Stimulated activated CD8-positive, alpha-beta memory T cell treated with anti-CD3 and anti-CD28 coated beads, Interleukin-15, amount 100 ng/mL, for 1 hour (primary cell): ENCODE data around the gene MTOR.
A peak's percentile ranks its signal among the peaks of the same experiment; 100 is the strongest.
"Not testable (repeated sequence)": the region's sequence is repeated elsewhere in the genome, so short reads cannot be mapped to it uniquely, and the experiment has no call there.

Experiments used
- DNase-seq: peaks from one replicate; pipeline ENCODE4 v3.0.0-alpha.2; 2020; ENCODE audit warnings: low read depth

The MTOR gene

DNA sequence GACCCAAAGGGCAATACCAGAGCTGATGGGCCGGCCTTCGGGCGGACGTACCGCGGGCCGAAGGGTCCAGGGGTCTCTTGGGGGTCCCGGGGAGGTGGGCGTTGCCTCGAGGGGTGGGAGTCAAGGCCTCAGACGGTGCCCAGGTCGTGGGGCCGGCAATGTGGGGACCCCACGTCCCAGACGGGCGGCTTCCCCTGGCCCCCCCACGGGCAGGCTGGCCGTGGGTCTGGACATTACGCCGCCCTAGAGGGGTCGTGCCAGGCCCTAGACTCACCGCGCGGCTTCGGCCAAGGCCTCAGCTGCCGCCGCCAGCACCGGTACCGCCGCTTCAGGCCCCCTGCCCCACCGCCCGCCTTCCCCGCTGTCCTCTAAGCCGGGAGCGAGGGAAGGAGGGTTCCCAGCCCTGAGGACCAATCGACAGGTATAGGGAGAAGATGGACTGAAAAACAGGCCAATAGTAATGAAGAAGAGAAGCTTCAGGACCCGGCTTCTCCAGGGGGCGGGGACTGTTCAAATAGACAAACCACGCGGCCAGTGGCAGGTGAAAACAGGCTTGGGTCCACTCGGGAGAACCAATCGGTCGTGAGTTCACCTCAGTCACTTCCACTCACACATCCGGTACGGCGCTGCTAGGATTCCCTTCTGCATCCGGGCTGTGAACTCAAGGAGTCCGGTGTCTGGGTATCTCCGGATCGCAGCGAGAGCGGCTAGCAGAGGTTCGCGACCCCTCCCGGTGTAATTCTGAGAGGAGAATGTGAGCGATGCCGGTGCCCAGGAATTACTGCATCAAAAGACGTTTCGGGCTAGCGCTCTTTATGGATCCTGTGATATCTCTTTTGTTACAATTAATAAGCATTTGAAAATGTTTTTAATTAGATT, at the start of gene MTOR:
MTOR (minus strand) TSS at position 381 of the 879 bp plus-strand sequence. CDS start 3,142 bp downstream, outside the sequence.
- DNase-seq, result peak; percentile 88

DNA sequence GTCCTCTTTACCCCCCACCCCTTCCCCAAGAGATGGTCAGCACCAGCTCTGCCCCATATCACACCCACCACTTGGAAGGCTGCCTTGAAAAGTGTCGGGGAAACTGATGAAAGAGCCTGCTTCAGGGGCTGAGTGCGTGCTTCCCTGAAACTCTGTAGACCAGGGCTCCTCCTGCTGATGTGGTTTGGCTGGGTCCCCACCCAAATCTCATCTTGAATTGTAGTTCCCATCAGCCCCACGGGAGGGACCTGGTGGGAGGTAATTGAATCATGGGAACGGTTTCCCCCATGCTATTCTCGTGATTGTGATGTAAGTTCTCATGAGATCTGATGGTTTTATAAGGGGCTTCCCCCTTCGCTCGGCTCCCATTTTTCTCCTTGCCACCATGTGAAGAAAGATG, 47.0 kb upstream of the MTOR start:
- DNase-seq, result no peak

DNA sequence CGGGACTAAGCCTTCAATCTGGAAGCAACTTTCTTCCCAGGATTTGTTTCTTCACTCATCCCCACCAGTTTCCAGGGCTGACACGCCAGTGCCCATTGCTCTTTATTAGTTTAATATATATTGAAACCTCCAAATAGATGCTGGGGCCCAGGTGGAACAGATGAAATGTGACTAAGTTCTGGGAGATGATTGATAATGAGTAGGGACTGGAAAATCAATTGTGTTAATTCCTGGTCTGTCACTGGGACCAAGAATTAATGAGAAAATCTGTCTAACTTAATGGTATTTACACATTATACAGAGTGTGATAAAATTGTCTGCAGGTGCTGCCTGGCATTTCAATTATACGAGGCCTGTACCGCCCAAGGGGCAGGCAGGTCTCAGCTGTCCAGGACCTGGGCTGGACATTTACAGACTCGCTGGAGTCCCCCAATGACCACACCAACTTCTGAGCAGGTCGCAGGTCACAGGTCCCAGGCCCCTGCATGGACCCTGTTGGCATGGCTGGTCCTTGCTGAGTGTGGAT, 46.4 kb upstream of the MTOR start:
- no peak for DNase-seq

DNA sequence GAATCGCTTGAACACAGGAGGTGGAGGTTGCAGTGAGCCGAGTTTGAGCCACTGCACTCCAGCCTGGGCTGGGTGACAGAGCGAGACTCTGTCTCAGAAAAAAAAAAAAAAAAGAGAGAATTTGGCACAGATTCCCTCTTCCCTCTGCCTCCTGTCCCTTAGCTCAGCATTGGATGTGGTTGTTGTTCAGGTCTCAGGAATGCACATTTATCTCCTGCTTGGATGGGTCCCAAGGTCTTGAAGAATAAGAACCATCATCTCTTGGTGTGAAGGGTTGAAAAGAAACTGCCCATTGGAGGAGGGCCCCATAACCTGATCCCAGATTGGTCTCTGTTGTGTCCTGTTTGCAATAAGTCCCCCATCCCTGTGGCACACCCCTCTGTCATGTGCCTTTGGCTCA, 45.5 kb upstream of the MTOR start:
- DNase-seq, result no peak

DNA sequence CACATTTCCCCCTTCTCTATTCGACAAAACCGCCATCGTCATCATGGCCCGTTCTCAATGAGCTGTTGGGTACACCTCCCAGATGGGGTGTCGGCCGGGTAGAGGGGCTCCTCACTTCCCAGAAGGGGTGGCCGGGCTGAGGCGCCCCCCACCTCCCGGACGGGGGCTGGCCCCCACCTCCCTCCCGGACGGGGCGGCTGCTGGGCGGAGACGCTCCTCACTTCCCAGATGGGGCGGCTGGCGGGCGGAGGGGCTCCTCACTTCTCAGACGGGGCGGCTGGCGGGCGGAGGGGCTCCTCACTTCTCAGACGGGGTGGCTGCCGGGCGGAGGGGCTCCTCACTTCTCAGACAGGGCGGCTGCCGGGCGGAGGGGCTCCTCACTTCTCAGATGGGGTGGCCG, 43.2 kb upstream of the MTOR start:
- DNase-seq, result not testable (repeated sequence)

DNA sequence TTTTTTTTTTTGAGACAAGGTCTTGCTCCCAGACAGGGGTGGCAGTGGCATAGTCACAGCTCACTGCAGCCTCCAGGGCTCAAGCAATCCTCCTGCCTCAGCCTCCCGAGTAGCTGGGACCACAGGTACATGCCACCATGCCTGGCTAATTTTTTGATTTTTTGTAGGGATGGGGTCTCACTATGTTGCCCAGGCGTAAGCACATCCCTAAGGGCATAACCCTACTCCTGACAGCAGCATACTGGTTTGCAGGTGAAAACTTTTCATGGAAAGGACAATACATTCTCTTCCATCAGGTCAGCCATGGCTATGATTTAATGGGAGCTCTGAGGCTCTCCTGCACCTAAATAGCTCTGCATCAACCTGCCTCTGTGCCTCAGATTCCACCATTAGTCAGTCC, 40.0 kb upstream of the MTOR start:
- no peak for DNase-seq

DNA sequence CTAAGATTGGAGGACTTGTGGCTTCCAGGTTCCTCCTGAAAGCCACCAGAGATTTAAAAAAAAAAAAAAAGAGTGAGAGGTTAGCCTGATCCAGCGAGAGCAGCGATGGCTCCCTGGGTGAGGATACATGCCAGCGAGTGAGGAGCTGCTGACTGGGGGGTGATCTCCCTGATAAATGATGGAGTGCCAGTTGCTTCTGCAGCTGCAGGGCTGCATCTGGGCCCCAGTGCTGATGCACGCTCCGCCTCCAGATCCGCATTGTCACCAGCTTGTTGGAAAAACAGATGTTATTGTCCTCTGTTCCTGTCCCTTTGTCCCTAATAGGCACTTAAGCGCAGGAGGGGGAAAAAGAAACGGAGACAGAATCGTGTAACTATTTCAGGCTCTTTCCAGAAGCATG, 39.2 kb upstream of the MTOR start:
- no peak for DNase-seq

DNA sequence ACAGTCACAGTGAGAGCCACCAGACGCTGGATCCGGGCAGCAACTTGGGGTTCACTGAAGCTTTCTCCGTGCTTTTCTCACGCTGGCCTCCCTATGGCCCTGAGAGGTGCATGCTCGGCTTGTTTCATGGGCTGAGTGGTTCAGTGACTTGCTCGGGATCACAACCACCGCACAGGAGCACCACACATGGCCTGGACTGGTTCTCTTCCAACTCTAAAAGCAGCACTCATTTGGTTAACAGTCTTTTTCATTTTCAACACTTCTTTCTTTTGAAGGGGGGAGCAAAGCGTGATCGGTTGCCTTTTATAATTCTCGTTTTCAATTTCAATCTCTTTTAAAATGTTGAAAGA, 36.8 kb upstream of the MTOR start:
- DNase-seq, result no peak

DNA sequence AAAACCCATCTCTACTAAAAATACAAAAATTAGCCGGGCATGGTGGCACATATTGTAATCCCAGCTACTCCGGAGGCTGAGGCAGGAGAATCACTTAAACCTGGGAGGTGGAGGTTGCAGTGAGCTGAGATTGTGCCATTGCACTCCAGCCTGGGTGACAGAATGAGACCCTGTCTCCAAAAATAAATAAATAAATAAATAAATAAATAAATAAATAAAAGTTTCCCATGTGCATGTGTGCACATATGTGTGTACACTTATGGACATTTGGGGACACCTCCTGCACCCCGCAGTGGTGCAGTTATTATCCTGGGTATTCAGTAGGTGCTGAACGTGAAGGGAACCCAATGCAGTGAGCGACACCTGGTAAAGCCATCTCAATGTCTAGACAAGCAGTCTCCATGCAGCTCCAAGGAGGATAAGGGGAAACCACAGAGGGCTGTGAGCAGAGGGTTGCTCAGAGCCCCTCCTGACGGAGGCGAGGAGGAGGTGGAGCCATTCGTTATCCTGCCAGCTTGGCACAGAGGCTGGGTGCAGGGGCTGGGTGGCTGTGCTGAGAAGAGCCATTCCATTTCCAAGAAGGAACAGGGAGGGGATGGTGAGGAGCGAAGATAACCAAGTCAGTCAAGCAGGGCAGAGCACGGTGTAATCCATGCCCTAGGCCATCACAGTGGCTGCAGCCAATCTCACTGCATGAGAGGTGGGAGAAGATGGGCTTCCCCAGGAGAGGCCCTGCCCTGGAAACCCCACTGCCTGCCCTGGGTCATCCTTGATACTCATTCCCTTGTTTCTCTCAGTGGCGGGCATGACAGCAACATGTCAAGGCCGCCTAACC, 36.3 kb upstream of the MTOR start:
- DNase-seq, result no peak

DNA sequence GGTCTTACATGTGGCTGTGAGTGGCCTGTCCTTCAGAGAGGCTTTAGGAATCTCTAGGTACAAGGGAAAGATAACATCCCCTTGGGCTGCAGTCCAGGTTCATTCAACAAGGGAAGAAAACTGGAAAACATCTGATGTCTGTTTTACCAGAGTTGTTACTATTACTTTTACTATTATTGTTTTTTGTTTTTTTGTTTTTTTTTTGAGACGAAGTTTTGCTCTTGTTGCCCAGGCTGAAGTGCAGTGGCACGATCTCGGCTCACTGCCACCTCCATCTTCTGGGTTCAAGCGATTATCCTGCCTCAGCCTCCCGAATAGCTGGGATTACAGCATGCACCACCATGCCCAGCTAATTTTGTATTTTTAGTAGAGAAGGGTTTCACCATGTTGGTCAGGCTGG, 35.4 kb upstream of the MTOR start:
- not testable (repeated sequence) for DNase-seq

DNA sequence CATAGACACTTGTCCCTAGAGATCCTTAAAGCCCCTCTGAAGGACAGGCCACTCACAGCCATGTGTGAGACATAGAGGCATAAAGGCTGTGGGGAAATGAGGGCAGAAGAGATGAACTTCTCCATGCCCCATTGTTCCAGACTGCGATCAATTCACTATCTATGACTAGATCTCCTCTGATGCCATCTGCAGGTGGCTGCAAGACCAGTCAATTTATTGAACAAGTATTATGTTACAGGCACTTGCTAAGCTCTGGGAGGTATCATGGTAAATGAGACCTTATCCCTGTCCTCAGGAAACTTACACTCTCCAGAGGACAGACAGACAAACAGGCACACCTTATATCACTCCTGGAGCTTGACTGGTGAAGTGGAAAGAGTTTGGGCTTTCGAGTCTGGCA, 33.6 kb upstream of the MTOR start:
- DNase-seq, result no peak

DNA sequence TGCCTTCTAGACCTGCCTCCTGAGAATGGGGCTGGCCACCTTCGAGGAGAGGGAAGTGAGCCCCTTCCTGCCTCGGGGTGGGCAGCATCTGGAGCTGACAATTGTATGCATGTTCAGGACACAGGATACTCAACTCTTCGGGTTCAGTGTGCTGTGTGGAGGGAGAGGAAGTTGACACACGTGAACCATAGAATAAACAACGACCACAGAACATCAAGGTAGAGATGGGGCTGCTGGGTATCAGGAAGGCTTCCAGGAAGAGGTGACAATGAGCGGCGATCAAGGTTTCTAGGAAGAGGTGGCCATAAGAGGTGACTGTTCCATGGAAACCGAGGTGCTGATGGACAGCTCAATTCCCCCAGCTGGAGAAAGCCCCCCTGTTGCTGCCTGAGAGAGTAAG, 32.6 kb upstream of the MTOR start:
- no peak for DNase-seq

DNA sequence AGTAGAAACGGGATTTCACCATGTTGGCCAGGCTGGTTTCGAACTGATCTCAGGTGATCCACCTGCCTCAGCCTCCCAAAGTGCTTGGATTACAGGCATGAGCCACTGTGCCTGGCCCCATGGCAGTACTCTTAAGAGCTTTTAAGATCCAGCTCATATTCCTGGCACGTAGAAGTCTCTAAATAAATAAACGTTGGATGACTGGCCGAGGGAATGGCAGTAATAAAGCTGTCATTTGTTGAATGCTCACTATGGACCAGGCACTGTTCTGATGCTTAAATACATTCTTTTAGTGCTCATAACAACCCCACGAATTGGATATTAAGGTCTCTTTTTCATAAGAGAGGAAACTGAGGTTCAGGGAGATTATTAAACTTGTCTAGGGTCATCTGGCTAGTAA, 31.5 kb upstream of the MTOR start:
- DNase-seq, result no peak

DNA sequence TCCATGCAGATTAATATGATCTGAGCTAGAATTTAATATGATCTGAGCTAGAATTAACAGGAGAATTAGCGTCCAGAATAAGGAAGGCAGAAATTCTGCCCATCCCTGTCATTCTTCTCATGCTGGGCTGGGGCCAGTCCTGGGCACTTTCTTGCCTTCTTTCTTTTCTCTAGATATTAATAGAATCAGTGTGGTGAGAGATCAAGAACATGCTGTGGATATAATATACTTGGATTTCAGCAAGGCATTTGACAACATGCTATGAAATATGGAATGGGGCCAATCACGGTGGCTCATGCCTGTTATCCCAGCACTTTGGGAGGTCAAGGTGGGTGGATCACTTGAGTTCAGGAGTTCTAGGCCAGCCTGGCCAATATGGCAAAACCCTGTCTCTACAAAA, 28.7 kb upstream of the MTOR start:
- DNase-seq, result no peak

DNA sequence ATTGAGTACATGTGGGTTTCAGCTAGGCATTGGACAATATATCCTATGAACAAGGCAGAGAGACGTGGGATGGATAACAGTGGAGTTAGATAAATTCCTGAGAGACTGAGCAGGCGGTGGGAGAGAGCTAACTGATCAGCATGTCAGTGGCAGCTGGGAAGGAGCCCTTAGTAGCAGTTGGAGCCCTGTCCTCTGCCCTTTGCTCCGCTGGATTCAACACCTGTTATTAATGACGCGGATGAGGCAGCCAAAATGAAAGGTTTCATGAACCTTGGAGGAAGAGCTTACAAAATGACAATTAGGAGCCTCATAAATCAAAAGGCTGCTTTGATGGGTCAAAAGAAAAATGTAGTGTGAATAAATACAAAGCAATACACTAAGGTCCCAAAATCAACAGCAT, 26.7 kb upstream of the MTOR start:
- no peak for DNase-seq

DNA sequence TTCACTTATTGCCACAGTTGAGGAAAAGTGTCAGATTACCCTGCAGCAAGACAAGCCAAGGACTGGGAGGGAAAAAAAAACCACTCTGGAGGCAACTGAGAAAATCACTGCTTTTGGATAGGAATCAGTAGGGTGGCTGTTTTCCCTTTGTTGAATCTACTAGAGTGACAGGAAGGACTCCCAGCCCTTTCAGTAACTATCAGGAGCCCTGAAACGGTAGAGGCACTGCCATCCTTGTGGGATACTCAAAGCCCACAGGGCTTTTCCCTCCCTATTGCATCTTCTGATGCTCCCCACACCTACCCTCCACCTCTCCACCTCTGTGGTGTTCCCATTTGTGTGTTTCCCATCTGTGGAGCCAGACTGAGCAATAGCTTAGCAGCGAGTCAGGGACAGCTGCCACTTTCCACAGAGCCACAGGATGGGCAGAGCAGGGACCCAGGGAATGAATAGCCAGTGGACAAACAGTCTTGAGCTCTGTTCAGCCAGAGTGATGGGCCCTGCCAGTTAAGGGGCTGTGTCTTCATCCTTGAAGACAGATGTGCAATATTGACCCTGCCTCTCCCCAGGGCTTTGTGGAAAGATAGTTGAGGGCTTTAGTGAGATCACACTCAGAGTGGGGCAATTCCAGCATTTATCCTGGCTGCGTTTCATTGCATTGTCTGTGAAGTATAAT, 24.5 kb upstream of the MTOR start:
- no peak for DNase-seq

DNA sequence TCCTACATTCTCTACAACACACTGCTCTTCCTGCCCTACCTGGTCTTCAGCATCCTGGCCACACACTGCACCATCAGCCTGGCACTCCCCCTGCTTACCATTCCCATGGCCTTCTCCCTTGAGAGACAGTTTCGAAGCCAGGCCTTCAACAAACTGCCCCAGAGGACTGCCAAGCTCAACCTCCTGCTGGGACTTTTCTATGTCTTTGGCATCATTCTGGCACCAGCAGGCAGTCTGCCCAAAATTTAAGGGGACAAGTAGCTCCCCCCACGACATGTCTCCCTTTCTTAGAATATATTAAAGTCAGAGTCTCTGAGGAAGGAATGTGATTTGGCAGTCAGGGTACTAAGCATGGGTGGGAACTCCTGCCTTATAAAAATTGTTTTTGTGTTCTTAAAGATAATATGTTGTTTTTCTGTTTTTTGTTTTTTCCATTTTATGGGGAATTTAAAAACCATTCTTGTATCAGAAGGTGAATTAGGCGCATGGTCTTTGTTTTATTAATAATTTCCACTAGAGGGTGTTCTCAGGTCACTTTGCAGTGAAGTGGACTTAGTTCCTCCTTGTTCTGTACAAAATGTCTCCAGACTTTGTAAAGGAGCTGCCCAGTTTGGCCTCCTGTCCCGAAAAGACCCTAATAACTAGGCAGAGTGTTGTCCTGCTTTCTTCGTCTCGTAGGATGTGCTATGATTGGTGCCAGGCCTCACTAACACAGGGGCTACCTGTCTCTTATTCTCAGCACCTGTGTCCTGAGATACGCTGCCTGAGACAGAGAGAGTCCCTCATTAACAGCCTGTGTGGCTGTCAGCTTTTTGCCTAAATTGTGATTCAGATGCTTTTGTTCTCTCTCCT, 23.8 kb upstream of the MTOR start:
- DNase-seq, result no peak

DNA sequence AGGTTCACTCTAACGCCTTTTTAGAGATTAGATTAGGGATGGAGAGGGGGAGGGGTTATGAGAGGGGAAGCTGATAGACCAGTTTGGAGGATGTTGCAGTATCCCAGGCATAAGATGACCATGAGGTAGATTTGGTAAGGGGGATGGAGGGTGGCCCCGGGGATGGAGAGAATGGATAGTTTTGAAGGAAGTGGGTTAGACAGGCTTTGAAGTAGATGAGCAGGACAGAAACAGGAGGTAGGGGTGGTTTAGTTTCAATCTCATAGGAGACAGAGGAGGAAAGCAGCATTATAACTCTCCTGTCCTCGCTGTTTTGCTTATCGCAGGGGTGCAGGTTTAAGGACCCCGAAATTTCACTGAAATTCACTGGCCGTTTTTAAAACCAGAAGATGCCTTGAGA, 22.4 kb upstream of the MTOR start:
- DNase-seq, result no peak

DNA sequence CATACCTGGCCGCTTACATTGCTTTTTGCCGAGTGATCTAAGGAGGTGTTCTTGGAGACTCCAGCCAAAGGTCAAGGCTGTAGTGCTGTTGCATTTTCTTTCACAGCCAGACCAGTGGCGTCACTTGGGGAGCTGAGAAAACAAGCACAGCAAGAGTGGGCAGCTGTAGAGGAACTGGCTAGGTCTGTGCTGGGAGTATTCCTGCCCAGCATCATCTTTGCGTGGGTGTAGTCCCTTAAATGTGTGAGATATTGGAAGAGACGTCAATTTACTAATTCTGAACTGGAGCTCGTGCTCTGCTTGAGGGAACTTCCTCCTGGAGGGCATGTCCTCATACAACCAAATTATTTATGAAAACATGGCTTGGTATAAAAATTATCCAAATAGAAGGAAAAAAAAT, 20.8 kb upstream of the MTOR start:
- no peak for DNase-seq

DNA sequence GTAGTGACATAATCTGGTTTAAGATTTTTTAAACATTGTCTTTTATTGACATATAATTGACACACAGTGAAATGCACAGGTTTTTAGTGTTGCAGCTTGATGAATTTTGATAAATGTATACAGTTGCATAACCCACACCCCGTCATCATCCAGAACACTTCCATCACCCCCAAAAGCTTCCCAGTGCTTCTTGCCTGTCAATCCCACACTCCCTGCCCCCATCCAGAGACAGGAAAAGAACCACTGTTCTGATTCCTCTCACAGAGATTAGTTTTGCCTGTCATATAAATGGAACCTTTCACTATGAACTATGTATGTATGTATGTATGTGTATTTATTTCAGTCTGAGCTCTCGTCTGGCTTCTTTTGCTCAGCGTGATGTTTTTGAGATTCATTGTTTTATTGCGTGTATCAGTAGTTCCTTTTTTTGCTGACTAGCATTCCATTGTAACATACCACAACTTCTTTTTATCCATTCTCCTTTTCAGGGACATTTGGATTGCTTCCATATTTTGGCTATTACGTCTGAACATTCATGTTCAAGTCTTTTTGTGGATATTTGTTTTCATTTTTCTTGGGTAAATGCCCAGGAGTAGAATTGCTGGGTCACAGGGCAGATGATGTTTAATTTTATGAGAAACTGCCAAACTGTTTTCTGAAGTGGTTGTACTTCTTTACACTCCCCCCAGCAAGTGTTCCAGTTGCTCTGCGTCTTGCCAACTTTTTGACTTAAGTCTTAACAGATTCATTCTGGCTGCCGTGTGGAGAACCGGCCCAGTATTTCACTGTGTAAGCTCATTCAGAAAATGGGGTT, 19.4 kb upstream of the MTOR start:
- DNase-seq, result no peak
